ENCODE measurements around the gene ACD.

DNA sequence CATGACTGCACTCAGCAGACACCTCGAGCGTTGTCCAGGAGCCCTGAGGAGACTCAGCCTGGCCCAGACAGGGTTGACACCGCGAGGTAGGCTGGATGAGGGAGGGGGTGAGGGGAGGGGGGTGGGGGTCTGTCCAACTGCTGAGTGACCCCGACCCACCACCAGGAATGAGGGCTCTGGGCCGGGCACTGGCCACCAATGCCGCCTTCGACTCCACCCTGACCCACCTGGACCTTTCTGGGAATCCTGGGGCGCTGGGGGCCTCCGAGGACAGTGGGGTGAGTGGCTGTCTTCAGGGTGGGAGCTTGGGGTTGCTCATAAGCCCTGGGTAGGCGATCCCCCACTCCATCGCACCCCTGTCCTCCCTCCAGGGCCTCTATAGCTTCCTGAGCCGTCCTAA is 12.4 kb downstream of the ACD start:
- TF ChIP-seq, protein P1, sequence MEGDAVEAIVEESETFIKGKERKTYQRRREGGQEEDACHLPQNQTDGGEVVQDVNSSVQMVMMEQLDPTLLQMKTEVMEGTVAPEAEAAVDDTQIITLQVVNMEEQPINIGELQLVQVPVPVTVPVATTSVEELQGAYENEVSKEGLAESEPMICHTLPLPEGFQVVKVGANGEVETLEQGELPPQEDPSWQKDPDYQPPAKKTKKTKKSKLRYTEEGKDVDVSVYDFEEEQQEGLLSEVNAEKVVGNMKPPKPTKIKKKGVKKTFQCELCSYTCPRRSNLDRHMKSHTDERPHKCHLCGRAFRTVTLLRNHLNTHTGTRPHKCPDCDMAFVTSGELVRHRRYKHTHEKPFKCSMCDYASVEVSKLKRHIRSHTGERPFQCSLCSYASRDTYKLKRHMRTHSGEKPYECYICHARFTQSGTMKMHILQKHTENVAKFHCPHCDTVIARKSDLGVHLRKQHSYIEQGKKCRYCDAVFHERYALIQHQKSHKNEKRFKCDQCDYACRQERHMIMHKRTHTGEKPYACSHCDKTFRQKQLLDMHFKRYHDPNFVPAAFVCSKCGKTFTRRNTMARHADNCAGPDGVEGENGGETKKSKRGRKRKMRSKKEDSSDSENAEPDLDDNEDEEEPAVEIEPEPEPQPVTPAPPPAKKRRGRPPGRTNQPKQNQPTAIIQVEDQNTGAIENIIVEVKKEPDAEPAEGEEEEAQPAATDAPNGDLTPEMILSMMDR (IDR thresholded peaks at IDR 0.05): no peak
- TF ChIP-seq POLR2A (IDR thresholded peaks at IDR 0.05): no peak

All from testis (tissue), 2 donors.